Tibial nerve (tissue), 4 donors: ENCODE data around the gene PLEKHA7. TPM values are rescaled to one million over a fixed set of nuclear protein-coding genes. Genes with fewer than 3 reads are reported as not detected.
A peak's percentile ranks its signal among the peaks of the same experiment; 100 is the strongest.

Experiments used
- DNase-seq, 2 donors: peaks; one replicate each; pipeline ENCODE4 v3.0.0-alpha.2; 2019; ENCODE audit warnings: low spot score in 2 of 2
- H3K27ac ChIP-seq, 4 donors: fragments of 200-600 bp; sonication (generic) in 3 of 4; one replicate each; pipeline ENCODE4 v1.5.1; 2017 to 2019; ENCODE audit warnings: mild to moderate bottlenecking in 1 of 4
- H3K27me3 ChIP-seq, 2 donors: fragments of 200-600 bp; sonication (generic) in 1 of 2; one replicate each; pipeline versions ENCODE4 v1.5.1 to v1.6.0; 2017 to 2019
- H3K36me3 ChIP-seq, 3 donors: fragments of 200-600 bp; sonication (generic); one replicate each; pipeline ENCODE4 v1.5.1; 2018 to 2019
- H3K4me1 ChIP-seq, 4 donors: fragments of 200-600 bp; sonication (generic) in 3 of 4; one replicate each; pipeline ENCODE4 v1.5.1; 2017 to 2019
- H3K4me3 ChIP-seq, 4 donors: fragments of 200-600 bp; sonication (generic) in 3 of 4; one replicate each; pipeline ENCODE4 v1.5.1; 2017 to 2019; ENCODE audit warnings: mild to moderate bottlenecking in 1 of 4, moderate library complexity in 1 of 4
- H3K9me3 ChIP-seq, 4 donors: fragments of 200-600 bp; sonication (generic) in 3 of 4; one replicate each; pipeline ENCODE4 v1.5.1; 2017 to 2019
- EP300 ChIP-seq, 2 donors: sonication (generic); formaldehyde crosslinking; IDR thresholded peaks; one replicate each; pipeline ENCODE4 v1.6.1; 2017; ENCODE audit warnings: antibody characterized with exemption in 2 of 2, mild to moderate bottlenecking in 1 of 2
- POLR2A ChIP-seq, 2 donors: fragments of 450-650 bp; IDR thresholded peaks; one replicate each; pipeline ENCODE4 v1.6.1; 2017; ENCODE audit warnings: antibody characterized with exemption in 2 of 2, mild to moderate bottlenecking in 2 of 2, moderate library complexity in 2 of 2
- WGBS, 2 donors: methylation state at CpG; one replicate each; pipeline ENCODE4 v1.1.5; 2018; 5-methylcytosine and 5-hydroxymethylcytosine counted together
- total RNA-seq, 4 donors: library from RNA; depleted of rRNA; stranded (reverse); fragments of >200 nt; gene quantifications; one replicate each; pipeline ENCODE4 v1.1.0, GENCODE V29; 2016
- TF ChIP-seq, protein P1 (sequence below), 5 experiments: fragments of 200-600 bp in 3 of 5; fragments of 450-650 bp in 2 of 5; sonication (generic) in 3 of 5; IDR thresholded peaks; one replicate each; pipeline ENCODE4 v1.5.1; 2016 to 2019; ENCODE audit warnings: antibody characterized with exemption in 5 of 5, mild to moderate bottlenecking in 3 of 5, moderate library complexity in 2 of 5

PLEKHA7 gene
- total RNA-seq, 4 donors from 2014 or later: 41.6 to 56.7 (median 50.1) TPM

DNA sequence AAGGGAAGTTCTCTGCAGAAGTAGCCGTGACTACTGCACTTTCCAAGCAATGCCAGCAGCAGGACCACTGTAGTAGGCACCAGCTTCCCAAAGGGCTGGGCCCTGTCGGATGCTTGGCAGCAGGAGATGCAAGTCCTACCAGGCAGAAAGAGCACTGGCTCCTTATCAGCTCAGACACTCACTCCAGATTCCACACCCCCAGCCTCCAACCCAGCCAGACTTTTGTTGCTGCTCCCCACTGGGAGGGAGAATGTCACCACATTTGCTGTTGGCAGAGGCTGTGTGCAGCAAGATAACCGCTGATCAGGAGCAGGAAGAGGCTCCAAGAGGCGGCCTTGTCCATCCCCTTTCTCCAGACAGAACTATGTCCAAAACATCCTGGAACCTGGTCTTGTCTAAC lies 157.0 kb downstream of the PLEKHA7 start:
- Histone ChIP-seq H3K9me3 (no peaks in the 10 kb centered on the region), H3K27ac (peak overlapping the region in 2 of 4 donors; percentile 49 to 69), H3K36me3 (peaks cover 0 to 26% (median 0%) of the 10 kb centered on the region in 3 donors), H3K27me3 (no peaks in the 10 kb centered on the region), H3K4me3 (no peak overlapping the region), H3K4me1 (peaks cover 0 to 35% (median 2%) of the 10 kb centered on the region in 4 donors)
- TF ChIP-seq, protein P1, sequence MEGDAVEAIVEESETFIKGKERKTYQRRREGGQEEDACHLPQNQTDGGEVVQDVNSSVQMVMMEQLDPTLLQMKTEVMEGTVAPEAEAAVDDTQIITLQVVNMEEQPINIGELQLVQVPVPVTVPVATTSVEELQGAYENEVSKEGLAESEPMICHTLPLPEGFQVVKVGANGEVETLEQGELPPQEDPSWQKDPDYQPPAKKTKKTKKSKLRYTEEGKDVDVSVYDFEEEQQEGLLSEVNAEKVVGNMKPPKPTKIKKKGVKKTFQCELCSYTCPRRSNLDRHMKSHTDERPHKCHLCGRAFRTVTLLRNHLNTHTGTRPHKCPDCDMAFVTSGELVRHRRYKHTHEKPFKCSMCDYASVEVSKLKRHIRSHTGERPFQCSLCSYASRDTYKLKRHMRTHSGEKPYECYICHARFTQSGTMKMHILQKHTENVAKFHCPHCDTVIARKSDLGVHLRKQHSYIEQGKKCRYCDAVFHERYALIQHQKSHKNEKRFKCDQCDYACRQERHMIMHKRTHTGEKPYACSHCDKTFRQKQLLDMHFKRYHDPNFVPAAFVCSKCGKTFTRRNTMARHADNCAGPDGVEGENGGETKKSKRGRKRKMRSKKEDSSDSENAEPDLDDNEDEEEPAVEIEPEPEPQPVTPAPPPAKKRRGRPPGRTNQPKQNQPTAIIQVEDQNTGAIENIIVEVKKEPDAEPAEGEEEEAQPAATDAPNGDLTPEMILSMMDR (IDR thresholded peaks at IDR 0.05): no peak
- TF ChIP-seq POLR2A (IDR thresholded peaks at IDR 0.05) (no peak), EP300 (IDR thresholded peaks at IDR 0.05) (no peak)
- WGBS, 2 donors: 65 to 85% methylated on average over 4 of the region's 4 CpGs
- no peak for DNase-seq

DNA sequence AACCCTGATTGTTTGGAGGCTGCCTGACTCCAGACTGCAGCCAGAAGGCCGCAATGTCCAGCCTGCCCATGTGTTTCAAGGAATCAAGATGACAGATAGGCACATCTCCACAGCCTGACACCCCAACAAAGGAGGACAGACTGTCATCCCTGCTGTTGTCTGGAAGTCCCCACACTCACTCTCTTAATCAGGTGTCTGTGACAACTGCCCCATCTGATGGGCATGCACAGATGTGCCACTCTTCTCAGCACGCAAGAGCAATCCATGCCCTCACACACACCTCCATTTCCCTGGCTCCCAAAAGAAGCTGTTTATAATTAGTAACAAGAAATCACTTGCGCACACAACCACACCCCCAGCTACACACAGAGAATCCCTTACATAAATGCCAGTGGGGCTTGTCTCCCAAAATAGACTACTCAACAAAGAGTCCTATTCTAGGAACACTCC lies 158.2 kb downstream of the PLEKHA7 start:
- Histone ChIP-seq H3K4me3 (no peak overlapping the region), H3K27me3 (no peaks in the 10 kb centered on the region), H3K9me3 (no peaks in the 10 kb centered on the region), H3K4me1 (peaks cover 0 to 33% (median 2%) of the 10 kb centered on the region in 4 donors), H3K36me3 (peaks cover 0 to 37% (median 0%) of the 10 kb centered on the region in 3 donors), H3K27ac (peak overlapping the region in 2 of 4 donors; percentile 55 to 69)
- WGBS, 2 donors: 66 to 70% methylated on average over 3 of the region's 3 CpGs
- TF ChIP-seq, protein P1 (IDR thresholded peaks at IDR 0.05): no peak
- TF ChIP-seq POLR2A (IDR thresholded peaks at IDR 0.05) (no peak), EP300 (IDR thresholded peaks at IDR 0.05) (no peak)
- no peak for DNase-seq

DNA sequence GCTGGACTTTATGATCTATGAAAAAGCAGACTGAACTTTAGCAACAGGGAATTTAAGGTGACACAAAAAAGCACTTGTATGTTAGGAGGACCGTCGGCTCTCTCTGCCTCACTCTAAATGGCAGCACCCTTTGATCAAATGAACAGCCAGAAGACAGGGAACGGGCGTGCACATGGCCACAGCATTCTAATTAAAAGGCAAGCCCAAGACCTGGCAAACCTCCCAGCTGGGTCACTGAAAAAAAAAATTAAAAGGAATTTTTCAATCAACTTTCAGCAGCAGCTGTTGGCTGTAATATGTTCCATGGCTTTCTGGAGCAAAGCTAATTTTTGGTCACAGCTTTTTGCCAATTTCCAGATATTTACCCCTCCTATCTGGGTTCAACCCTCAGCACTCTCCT lies 159.2 kb downstream of the PLEKHA7 start:
- Histone ChIP-seq H3K4me1 (peaks cover 0 to 23% (median 2%) of the 10 kb centered on the region in 4 donors), H3K36me3 (peaks cover 0 to 48% (median 0%) of the 10 kb centered on the region in 3 donors), H3K9me3 (no peaks in the 10 kb centered on the region), H3K27me3 (no peaks in the 10 kb centered on the region), H3K27ac (peak overlapping the region in 2 of 4 donors; percentile 55 to 69), H3K4me3 (no peak overlapping the region)
- DNase-seq: no peak
- TF ChIP-seq POLR2A (IDR thresholded peaks at IDR 0.05) (no peak), EP300 (IDR thresholded peaks at IDR 0.05) (no peak)
- TF ChIP-seq, protein P1 (IDR thresholded peaks at IDR 0.05): no peak
- WGBS, 2 donors: 56% methylated on average over 4 of the region's 4 CpGs

DNA sequence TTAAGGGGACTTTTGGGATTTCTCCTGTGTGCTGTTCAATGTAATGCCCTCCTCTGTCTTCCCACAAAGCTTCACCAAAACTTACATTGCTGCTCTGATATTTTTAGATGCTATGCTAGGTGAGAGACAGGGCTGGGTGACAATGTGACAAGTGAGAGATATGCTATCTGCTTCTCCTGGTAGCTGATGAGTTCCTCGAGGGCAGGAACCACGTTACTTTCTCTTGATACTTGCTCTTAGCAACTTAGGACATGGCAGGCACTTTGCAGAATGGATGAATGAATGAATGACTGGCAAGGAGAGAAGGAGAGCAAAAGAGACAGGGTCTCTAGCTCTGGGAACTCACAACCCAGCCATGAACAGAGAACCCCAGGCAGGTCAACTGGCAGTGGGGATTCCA lies 160.4 kb downstream of the PLEKHA7 start:
- WGBS, 2 donors: 81 to 90% methylated on average over 2 of the region's 2 CpGs
- TF ChIP-seq, protein P1 (IDR thresholded peaks at IDR 0.05): no peak
- no peak for TF ChIP-seq POLR2A (IDR thresholded peaks at IDR 0.05)
- TF ChIP-seq EP300 (IDR thresholded peaks at IDR 0.05): no peak
- H3K4me1 ChIP-seq: peaks cover 0 to 17% (median 2%) of the 10 kb centered on the region in 4 donors
- H3K27ac ChIP-seq: peak overlapping the region in 1 of 4 donors; percentile 69
- H3K4me3 ChIP-seq: no peak overlapping the region
- H3K36me3 ChIP-seq: peaks cover 0 to 57% (median 0%) of the 10 kb centered on the region in 3 donors
- H3K27me3 ChIP-seq: no peaks in the 10 kb centered on the region
- DNase-seq: no peak
- no peaks in the 10 kb centered on the region for H3K9me3 ChIP-seq

- peak overlapping the region in 1 of 4 donors; percentile 69 for H3K27ac ChIP-seq
- peaks cover 0 to 61% (median 0%) of the 10 kb centered on the region in 3 donors for H3K36me3 ChIP-seq
- no peaks in the 10 kb centered on the region for H3K9me3 ChIP-seq
- TF ChIP-seq, protein P1 (IDR thresholded peaks at IDR 0.05): no peak
- TF ChIP-seq POLR2A (IDR thresholded peaks at IDR 0.05) (no peak), EP300 (IDR thresholded peaks at IDR 0.05) (no peak)
- peaks cover 0 to 17% (median 2%) of the 10 kb centered on the region in 4 donors for H3K4me1 ChIP-seq
- 89 to 94% methylated on average over 1 of the region's 1 CpG for WGBS, 2 donors
- DNase-seq: no peak
- no peaks in the 10 kb centered on the region for H3K27me3 ChIP-seq
- H3K4me3 ChIP-seq: no peak overlapping the region
Observed at GRCh38 chr11:16853266-16853665, 160.9 kb downstream of the PLEKHA7 start.
